NK-92 (cell line): ENCODE data around the gene CCDC117.
"Not testable (repeated sequence)": the region's sequence is repeated elsewhere in the genome, so short reads cannot be mapped to it uniquely, and the experiment has no call there.

Source experiments
- DNase-seq: peaks from one replicate; lab custom pipeline; 2025; ENCODE audit not compliant: unreplicated experiment; lab: John Stamatoyannopoulos, UW

CCDC117 gene

GRCh38 chr22:28800308-28801041 lies 28.0 kb downstream of the CCDC117 start, which contains the start of gene XBP1:
TSS of gene XBP1 (minus strand) at chr22:28800569.
- no peak for DNase-seq

GRCh38 chr22:28801845-28802594 lies 29.5 kb downstream of the CCDC117 start:
- no peak for DNase-seq

- DNase-seq = no peak
These were observed 30.2 kb downstream of the CCDC117 start for GRCh38 chr22:28802595-28803123.

GRCh38 chr22:28805426-28805825 lies 32.9 kb downstream of the CCDC117 start:
- not testable (repeated sequence) for DNase-seq

- DNase-seq = no peak
These were observed 36.3 kb downstream of the CCDC117 start for GRCh38 chr22:28808716-28809355.

GRCh38 chr22:28810821-28811491 lies 38.5 kb downstream of the CCDC117 start:
- no peak for DNase-seq

- DNase-seq = no peak
These were observed 40.0 kb downstream of the CCDC117 start for GRCh38 chr22:28812516-28812915.

GRCh38 chr22:28813772-28814518 lies 41.5 kb downstream of the CCDC117 start:
- no peak for DNase-seq

- DNase-seq = no peak
These were observed 42.6 kb downstream of the CCDC117 start for GRCh38 chr22:28815111-28815510.

GRCh38 chr22:28815729-28816128 lies 43.2 kb downstream of the CCDC117 start:
- DNase-seq = no peak

GRCh38 chr22:28817064-28817463 lies 44.6 kb downstream of the CCDC117 start:
- no peak for DNase-seq

GRCh38 chr22:28817919-28818859 lies 45.7 kb downstream of the CCDC117 start:
- DNase-seq = no peak

- no peak for DNase-seq
These were observed 47.0 kb downstream of the CCDC117 start for GRCh38 chr22:28819253-28820096.

GRCh38 chr22:28820885-28821284 lies 48.4 kb downstream of the CCDC117 start:
- DNase-seq = no peak

GRCh38 chr22:28821452-28821851 lies 49.0 kb downstream of the CCDC117 start:
- DNase-seq = no peak

GRCh38 chr22:28822930-28823551 lies 50.5 kb downstream of the CCDC117 start:
- no peak for DNase-seq

- DNase-seq = not testable (repeated sequence)
These were observed 52.0 kb downstream of the CCDC117 start for GRCh38 chr22:28824455-28824854.

- DNase-seq = not testable (repeated sequence)
These were observed 53.9 kb downstream of the CCDC117 start for GRCh38 chr22:28826430-28826829.
